H9 (cell line): ENCODE results near the gene PACRGL. TPM values are rescaled to one million over a fixed set of nuclear protein-coding genes. Genes with fewer than 3 reads are reported as not detected.

ENCODE experiments used
- DNase-seq: peaks from one replicate; pipeline ENCODE4 v3.0.0-alpha.2; 2017
- H2AFZ ChIP-seq: one replicate; pipeline ENCODE4 v1.6.1; 2013; ENCODE audit warnings: mild to moderate bottlenecking, low read length, control low read depth, moderate library complexity
- H2AK5ac ChIP-seq: 2 replicates; pipeline ENCODE4 v1.6.1; 2013; ENCODE audit warnings: low read length, control low read depth, mixed read lengths; ENCODE audit not compliant: insufficient read length
- H2BK120ac ChIP-seq: one replicate; pipeline ENCODE4 v1.6.1; 2013; ENCODE audit warnings: low read depth, mild to moderate bottlenecking, low read length, control low read depth, inconsistent platforms; ENCODE audit not compliant: poor library complexity, severe bottlenecking
- H2BK12ac ChIP-seq: 2 replicates; pipeline ENCODE4 v1.6.1; 2013; ENCODE audit warnings: low read length, control low read depth, mixed read lengths, low read depth; ENCODE audit not compliant: insufficient read length
- H2BK15ac ChIP-seq: 2 replicates; pipeline ENCODE4 v1.6.1; 2013; ENCODE audit warnings: low read depth, low read length, control low read depth
- H2BK20ac ChIP-seq: one replicate; pipeline ENCODE4 v1.6.1; 2013; ENCODE audit warnings: low read depth, mild to moderate bottlenecking, low read length, control low read depth, inconsistent platforms; ENCODE audit not compliant: poor library complexity, severe bottlenecking
- H2BK5ac ChIP-seq: 2 replicates; pipeline ENCODE4 v1.6.1; 2013; ENCODE audit warnings: low read length, control low read depth, mixed read lengths; ENCODE audit not compliant: insufficient read length
- H3K14ac ChIP-seq: 2 replicates; pipeline ENCODE4 v1.6.1; 2013; ENCODE audit warnings: low read length, control low read depth; ENCODE audit not compliant: insufficient read depth
- H3K18ac ChIP-seq: 2 replicates; pipeline ENCODE4 v1.6.1; 2013; ENCODE audit warnings: low read depth, mild to moderate bottlenecking, mixed read lengths, low read length, control low read depth; ENCODE audit not compliant: insufficient read length
- H3K23ac ChIP-seq: 2 replicates; pipeline ENCODE4 v1.6.1; 2013; ENCODE audit warnings: low read length, control low read depth, mixed read lengths, low read depth; ENCODE audit not compliant: insufficient read length
- H3K23me2 ChIP-seq: 2 replicates; pipeline ENCODE4 v1.6.1; 2013; ENCODE audit warnings: low read depth, mild to moderate bottlenecking, mixed read lengths, low read length, control low read depth; ENCODE audit not compliant: insufficient read length, poor library complexity, severe bottlenecking
- H3K27ac ChIP-seq: 2 replicates; pipeline ENCODE4 v1.5.1; 2013; ENCODE audit warnings: low read length, control low read depth, mixed read lengths, low read depth; ENCODE audit not compliant: insufficient read length
- H3K27me3 ChIP-seq: 2 replicates; pipeline ENCODE4 v1.6.1; 2013; ENCODE audit warnings: low read length, control low read depth, inconsistent platforms; ENCODE audit not compliant: insufficient read depth
- H3K4ac ChIP-seq: 2 replicates; pipeline ENCODE4 v1.6.1; 2013; ENCODE audit warnings: low read depth, mild to moderate bottlenecking, control low read depth, inconsistent platforms, low read length, moderate library complexity
- H3K4me1 ChIP-seq: 2 replicates; pipeline ENCODE4 v1.6.1; 2013; ENCODE audit warnings: low read length, control low read depth, inconsistent platforms; ENCODE audit not compliant: insufficient read depth
- H3K4me2 ChIP-seq: 2 replicates; pipeline ENCODE4 v1.6.1; 2013; ENCODE audit warnings: low read length, control low read depth, mixed read lengths; ENCODE audit not compliant: insufficient read length, insufficient read depth
- H3K56ac ChIP-seq: 2 replicates; pipeline ENCODE4 v1.6.1; 2013; ENCODE audit warnings: low read depth, mild to moderate bottlenecking, mixed read lengths, low read length, control low read depth; ENCODE audit not compliant: insufficient read length
- H3K79me1 ChIP-seq: 2 replicates; pipeline ENCODE4 v1.6.1; 2013; ENCODE audit warnings: low read depth, mild to moderate bottlenecking, moderate library complexity, low read length, control low read depth, inconsistent platforms; ENCODE audit not compliant: insufficient read depth, poor library complexity, severe bottlenecking
- H3K79me2 ChIP-seq: 2 replicates; pipeline ENCODE4 v1.6.1; 2013; ENCODE audit warnings: low read length, control low read depth, inconsistent platforms; ENCODE audit not compliant: insufficient read depth
- H3K9ac ChIP-seq: 2 replicates; pipeline ENCODE4 v1.6.1; 2013; ENCODE audit warnings: low read length, control low read depth, mixed read lengths; ENCODE audit not compliant: insufficient read length; ENCODE audit errors: extremely low read depth
- H3K9me3 ChIP-seq: one replicate; pipeline ENCODE4 v1.6.1; 2013; ENCODE audit warnings: low read depth, low read length, inconsistent platforms; ENCODE audit not compliant: control insufficient read depth
- H3T11ph ChIP-seq: one replicate; pipeline ENCODE4 v1.6.1; 2013; ENCODE audit warnings: mild to moderate bottlenecking, low read length, control low read depth, inconsistent platforms
- H4K20me1 ChIP-seq: one replicate; pipeline ENCODE4 v1.6.1; 2013; ENCODE audit not compliant: control insufficient read depth, insufficient read length, insufficient read depth
- H4K5ac ChIP-seq: 2 replicates; pipeline ENCODE4 v1.6.1; 2013; ENCODE audit warnings: low read depth, mild to moderate bottlenecking, mixed read lengths, low read length, control low read depth; ENCODE audit not compliant: insufficient read length
- H4K8ac ChIP-seq: replicated peaks from 2 replicates; pipeline ENCODE4 v1.6.1; 2013; ENCODE audit warnings: low read length, control low read depth, mixed read lengths, low read depth; ENCODE audit not compliant: insufficient read length
- H4K91ac ChIP-seq: 2 replicates; pipeline ENCODE4 v1.6.1; 2013; ENCODE audit warnings: low read depth, mild to moderate bottlenecking, moderate library complexity, mixed read lengths, low read length, control low read depth; ENCODE audit not compliant: insufficient read length
- H3K27ac Mint-ChIP-seq, 3 experiments: 2 replicates in 2 of 3; 3 replicates in 1 of 3; pipeline ENCODE4 v1.8.0; 2020 to 2021; ENCODE audit warnings: mixed read lengths in 3 of 3, mild to moderate bottlenecking in 1 of 3, moderate library complexity in 1 of 3
- H3K27me3 Mint-ChIP-seq: 2 replicates; pipeline ENCODE4 v1.8.0; 2021; ENCODE audit warnings: low read depth, mild to moderate bottlenecking, moderate library complexity, mixed read lengths
- H3K36me3 Mint-ChIP-seq, 3 experiments: 2 replicates in 2 of 3; 3 replicates in 1 of 3; pipeline ENCODE4 v1.8.0; 2020 to 2021; ENCODE audit warnings: low read depth in 3 of 3, mixed read lengths in 3 of 3; ENCODE audit not compliant: insufficient read depth in 1 of 3
- H3K4me1 Mint-ChIP-seq, 2 experiments: 2 replicates each; pipeline ENCODE4 v1.8.0; 2020; ENCODE audit warnings: mixed read lengths in 2 of 2
- H3K4me3 Mint-ChIP-seq, 2 experiments: 2 replicates in 1 of 2; 3 replicates in 1 of 2; pipeline ENCODE4 v1.8.0; 2020 to 2021; ENCODE audit warnings: mild to moderate bottlenecking in 2 of 2, mixed read lengths in 2 of 2, moderate library complexity in 1 of 2
- H3K9me3 Mint-ChIP-seq, 2 experiments: 2 replicates in 1 of 2; 3 replicates in 1 of 2; pipeline ENCODE4 v1.8.0; 2020; ENCODE audit warnings: mild to moderate bottlenecking in 2 of 2, mixed read lengths in 2 of 2, moderate library complexity in 1 of 2
- WGBS: extraction: QIAGEN DNeasy Blood & Tissue Kit; methylation state at CpG from one replicate; pipeline ENCODE4 v1.1.7; 2013; ENCODE audit warnings: missing lambda C conversion rate, low lambda C conversion rate, mixed read lengths; ENCODE audit not compliant: insufficient read length; ENCODE audit errors: extremely low coverage; 5-methylcytosine and 5-hydroxymethylcytosine counted together
- total RNA-seq: library from RNA; stranded (reverse); gene quantifications from 2 replicates; pipeline ENCODE4 v1.2.1, GENCODE V29; 2021
- TF ChIP-seq, protein P1 (sequence below): fragments of 200-600 bp; sonication (generic); conservative IDR thresholded peaks from 3 replicates; pipeline ENCODE4 v1.8.0; 2021; ENCODE audit warnings: antibody characterized with exemption, mild to moderate bottlenecking

PACRGL gene
- total RNA-seq, 1 experiment from 2014 or later = 18.7 TPM

DNA sequence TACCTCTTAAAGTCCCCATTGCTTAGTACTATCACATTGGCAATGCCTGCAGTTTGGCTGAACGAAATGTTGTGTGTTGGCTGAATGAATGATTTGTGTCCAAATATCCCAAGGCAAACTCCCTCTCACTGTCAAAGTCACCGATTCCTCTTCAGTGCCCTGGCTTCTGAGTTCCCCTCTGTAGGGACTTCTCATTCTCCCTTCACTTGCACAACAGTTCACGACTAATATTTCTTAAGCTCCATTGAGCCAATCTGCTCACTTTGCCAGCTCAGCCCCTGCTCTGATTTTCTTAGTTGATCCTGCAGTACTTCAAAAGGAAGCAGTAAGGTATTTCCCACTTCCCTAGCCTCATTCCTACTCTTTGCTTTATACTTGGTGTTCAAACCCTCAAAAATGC is 21.9 kb upstream of the PACRGL start:
- Histone ChIP-seq H4K5ac (no peak overlapping the region), H4K8ac (no peak overlapping the region), H2BK15ac (no peak overlapping the region), H4K91ac (no peak overlapping the region), H3K9ac (no peak overlapping the region), H3K23ac (no peak overlapping the region), H3K9me3 (no peaks in the 10 kb centered on the region), H3K79me2 (no peaks in the 10 kb centered on the region), H2BK120ac (no peak overlapping the region), H2AFZ (no peak overlapping the region), H3K4me1 (peaks cover 5% of the 10 kb centered on the region), H3K18ac (no peak overlapping the region), H3K4ac (no peak overlapping the region), H2BK5ac (no peak overlapping the region), H3K23me2 (no peaks in the 10 kb centered on the region), H2BK20ac (no peak overlapping the region), H3K27me3 (no peaks in the 10 kb centered on the region), H2AK5ac (no peak overlapping the region), H3T11ph (no peak overlapping the region), H3K56ac (no peak overlapping the region), H2BK12ac (no peak overlapping the region), H3K27ac (no peak overlapping the region), H3K4me2 (no peak overlapping the region), H4K20me1 (no peaks in the 10 kb centered on the region), H3K79me1 (no peaks in the 10 kb centered on the region), H3K14ac (no peak overlapping the region)
- Mint-ChIP-seq H3K9me3 (peaks cover 2 to 9% of the 10 kb centered on the region in 2 experiments; a peak in 4 of 5 replicates), H3K4me3 (no peak overlapping the region), H3K4me1 (peaks cover 18 to 29% of the 10 kb centered on the region in 2 experiments), H3K27me3 (no peaks in the 10 kb centered on the region), H3K27ac (no peak overlapping the region), H3K36me3 (peaks cover 0 to 7% (median 0%) of the 10 kb centered on the region in 3 experiments; a peak in 3 of 7 replicates)
- no CpG with 5 or more reads among the region's 3 CpGs for whole genome bisulfite sequencing
- TF ChIP-seq, protein P1, sequence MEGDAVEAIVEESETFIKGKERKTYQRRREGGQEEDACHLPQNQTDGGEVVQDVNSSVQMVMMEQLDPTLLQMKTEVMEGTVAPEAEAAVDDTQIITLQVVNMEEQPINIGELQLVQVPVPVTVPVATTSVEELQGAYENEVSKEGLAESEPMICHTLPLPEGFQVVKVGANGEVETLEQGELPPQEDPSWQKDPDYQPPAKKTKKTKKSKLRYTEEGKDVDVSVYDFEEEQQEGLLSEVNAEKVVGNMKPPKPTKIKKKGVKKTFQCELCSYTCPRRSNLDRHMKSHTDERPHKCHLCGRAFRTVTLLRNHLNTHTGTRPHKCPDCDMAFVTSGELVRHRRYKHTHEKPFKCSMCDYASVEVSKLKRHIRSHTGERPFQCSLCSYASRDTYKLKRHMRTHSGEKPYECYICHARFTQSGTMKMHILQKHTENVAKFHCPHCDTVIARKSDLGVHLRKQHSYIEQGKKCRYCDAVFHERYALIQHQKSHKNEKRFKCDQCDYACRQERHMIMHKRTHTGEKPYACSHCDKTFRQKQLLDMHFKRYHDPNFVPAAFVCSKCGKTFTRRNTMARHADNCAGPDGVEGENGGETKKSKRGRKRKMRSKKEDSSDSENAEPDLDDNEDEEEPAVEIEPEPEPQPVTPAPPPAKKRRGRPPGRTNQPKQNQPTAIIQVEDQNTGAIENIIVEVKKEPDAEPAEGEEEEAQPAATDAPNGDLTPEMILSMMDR = no peak
- DNase-seq = no peak
